HUDEP-2 (cell line): Measurements from ENCODE around the gene PALD1.
A peak's percentile ranks its signal among the peaks of the same experiment; 100 is the strongest.
"Not testable (repeated sequence)": the region's sequence is repeated elsewhere in the genome, so short reads cannot be mapped to it uniquely, and the experiment has no call there.

Experiments
- DNase-seq, 76 experiments: peaks; one replicate each; lab custom pipeline; 2025; ENCODE audit not compliant: unreplicated experiment in 76 of 76; lab: John Stamatoyannopoulos, UW

PALD1 gene

DNA sequence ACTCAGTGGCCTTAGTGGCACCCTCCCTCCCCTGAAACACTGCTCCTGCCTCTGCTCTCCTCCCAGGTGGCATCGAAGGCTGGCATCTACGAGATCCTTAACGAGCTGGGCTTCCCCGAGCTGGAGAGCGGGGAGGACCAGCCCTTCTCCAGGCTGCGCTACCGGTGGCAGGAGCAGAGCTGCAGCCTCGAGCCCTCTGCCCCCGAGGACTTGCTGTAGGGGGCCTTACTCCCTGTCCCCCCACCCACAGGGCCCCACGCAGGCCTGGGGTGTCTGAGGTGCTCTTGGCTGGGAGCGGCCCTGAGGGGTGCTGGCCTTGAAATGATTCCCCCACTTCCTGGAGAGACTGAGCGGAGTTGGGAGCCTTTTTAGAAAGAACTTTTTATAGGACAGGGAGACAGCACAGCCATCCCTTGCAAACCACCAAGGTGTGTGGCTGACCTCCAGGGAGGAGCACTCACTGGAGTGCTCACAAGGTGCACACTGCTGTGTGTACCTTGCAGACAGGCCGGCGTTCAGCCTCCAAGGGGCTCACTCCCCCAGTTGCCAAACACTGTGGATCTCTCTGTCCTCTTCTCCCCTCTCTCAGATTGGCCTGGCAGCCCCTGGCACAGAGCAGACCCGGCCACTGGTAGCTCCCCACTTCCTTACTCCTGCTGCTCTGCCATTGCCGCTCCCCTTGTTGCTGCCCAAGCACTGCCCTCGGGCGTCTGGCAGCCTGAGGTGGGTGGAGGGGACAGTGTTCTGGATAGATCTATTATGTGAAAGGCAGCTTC is 88.1 kb downstream of the PALD1 start:
- no peak for DNase-seq

DNA sequence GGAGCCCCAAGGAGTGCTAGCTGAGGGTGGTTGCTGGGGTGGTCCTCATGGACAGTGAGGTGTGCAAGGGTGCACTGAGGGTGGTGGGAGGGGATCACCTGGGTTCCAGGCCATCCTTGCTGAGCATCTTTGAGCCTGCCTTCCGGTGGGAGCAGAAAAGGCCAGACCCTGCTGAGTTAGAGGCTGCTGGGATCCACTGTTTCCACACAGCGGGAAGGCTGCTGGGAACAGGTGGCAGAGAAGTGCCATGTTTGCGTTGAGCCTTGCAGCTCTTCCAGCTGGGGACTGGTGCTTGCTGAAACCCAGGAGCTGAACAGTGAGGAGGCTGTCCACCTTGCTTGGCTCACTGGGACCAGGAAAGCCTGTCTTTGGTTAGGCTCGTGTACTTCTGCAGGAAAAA is 89.0 kb downstream of the PALD1 start:
- DNase-seq: no peak

DNA sequence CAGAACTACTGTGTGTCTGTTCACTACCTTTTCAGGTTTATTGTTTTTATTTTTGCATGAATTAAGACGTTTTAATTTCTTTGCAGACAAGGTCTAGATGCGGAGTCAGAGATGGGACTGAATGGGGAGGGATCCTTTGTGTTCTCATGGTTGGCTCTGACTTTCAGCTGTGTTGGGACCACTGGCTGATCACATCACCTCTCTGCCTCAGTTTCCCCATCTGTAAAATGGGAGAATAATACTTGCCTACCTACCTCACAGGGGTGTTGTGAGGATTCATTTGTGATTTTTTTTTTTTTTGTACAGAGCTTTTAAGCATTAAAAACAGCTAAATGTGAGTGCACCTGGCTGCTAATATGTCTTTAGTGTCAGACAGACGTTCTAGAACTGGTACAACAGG is 89.5 kb downstream of the PALD1 start:
- DNase-seq: no peak

DNA sequence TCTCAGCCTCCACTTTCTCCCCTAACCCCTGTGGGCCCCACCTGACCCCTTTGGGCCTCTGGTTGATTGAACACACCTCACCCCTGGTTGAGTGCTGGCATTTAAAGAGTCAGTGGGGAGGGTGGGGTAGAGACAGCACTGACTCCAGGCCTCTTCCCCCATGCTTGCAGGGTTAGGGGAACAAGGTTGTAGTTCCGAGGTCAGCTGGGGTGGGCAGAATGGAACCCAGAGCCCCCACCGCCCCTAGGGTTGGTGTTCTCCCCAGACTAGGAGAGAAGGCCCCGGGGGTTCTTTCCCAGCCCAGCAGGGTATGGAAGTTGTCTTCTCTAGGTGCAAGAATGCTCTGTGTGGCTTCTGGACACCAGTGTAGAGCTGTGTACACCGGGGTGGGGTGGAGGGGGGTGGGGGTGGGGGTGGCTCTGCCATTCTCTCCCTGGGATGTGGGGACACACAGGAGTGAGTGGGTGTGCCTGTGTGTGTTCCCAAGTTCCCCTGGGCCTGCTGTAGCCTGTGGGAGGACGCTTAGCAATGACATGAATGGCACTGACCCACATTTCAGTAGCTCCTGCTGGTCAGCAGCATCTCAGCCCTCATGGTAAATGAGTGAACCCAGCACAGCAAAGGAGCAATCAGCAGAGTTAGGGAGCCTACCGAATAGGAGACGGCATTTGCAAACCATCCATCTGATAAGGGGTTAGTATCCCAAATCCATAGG is 90.4 kb downstream of the PALD1 start:
- DNase-seq: no peak

DNA sequence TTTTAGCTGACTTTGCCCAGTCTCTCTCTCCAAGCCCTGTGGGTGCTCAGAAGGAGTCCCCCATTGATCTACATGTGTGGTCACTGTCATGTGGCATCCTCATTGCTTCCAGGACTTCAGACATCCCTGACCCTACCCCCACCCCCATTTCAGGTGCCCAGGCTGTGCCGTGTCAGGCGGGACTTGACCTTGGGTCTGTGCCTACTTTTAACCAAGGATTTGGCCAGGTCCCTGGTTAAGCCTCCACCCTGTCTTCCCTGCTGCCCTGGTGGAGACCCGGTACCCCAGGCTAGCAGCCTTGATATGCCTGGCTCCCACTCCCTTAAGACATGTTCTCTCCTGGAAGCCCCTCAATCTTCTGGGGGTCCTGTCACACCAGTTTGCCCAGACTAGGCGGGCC is 92.7 kb downstream of the PALD1 start:
- DNase-seq: no peak

DNA sequence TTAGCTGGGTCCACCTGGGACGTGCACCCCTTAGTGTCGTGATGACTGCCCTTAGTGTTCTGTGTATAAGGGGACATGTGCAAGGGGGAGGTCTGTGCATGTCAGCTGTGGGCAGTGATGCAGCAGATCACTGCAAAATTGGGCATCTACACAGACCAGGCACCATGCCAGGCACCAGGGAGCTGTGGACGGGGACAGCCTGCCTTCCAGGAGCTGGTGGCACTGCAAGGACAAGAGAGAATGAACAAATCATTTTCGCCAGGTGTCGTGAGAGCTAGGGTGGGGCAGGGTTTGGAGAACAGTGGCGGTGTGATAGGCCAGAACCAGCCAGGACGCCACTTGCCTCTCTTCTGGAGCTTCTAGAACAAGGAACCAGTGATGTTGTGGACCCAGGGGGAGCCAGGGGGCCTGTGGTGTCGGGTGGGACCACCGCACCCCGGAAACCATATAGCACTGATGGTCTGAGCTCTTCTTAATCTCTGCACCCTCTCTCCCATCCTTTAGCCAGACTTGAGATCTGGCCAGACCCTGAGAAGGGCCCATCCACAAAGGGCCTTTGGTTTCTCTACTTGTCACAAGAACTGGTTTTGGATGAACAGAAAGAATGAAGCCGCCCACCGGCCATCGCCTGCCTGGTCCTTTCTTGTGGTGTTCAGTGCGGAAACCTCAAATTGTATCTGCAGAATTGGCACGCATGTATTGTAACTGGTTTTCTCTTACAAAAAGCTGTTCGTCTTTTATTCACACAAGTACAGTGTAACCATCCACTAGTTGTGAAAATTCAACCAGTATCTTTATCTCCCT is 93.3 kb downstream of the PALD1 start:
- no peak for DNase-seq

DNA sequence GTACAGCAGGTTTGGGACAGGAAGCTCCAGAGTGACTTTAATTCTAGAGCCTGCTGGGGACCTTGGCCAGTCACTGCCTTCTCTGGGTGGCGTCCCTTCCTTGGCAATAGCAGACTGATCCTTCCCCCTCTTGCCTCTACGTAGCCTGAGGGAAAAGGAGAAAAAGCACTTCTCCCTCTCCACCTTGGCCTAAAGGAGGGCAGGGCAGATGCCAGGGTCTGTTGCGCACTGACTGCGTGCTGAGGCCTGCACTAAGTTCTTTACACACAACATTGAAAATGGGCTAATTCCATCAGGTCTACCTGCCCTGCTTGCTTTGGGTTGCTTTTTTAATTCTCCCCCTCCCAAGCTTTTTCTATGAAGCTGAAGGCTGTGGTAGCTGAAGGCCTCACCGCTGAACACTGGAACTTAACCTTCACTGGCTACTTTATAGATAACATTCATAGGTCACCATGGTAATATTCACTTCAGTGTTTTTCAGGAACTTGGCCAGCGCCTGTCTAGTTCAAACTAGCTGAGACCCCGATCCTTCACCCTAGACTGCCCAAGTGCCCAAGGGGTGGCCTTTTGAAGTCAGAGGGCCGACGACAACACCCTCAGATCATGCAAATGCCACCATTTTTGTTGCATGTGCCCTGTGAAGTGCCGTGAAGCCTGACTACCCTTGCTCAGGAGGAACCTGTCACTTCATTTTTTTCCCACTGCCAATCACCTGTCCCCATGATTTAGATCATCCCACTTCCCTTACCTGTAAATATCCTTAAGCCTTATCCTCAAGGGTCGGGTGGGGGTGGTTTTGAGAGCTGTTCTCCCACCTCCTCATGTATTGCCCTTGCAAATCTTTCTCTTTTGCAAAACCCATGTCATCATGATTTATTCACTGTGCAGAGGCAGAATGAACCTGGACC is 95.3 kb downstream of the PALD1 start:
- DNase-seq: no peak

DNA sequence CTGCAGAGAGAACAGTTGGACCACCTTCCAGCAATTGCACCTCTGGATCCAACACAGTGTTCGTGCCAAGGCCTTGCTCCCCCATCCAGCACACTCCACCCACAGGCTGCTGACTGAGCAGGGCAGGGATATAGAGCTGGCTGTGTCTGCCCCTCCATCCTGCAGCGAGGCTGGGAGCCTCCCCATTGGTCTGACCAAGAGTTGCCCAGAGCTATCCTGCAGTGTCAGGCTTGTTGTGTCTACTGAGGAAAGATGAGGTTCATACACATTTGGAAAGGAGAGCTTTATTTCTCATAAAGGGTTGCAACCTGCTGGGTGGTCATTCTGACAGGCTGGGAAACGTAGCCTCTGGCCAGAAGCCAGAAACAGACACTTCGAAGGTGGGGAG is 96.9 kb downstream of the PALD1 start:
- DNase-seq: no peak

DNA sequence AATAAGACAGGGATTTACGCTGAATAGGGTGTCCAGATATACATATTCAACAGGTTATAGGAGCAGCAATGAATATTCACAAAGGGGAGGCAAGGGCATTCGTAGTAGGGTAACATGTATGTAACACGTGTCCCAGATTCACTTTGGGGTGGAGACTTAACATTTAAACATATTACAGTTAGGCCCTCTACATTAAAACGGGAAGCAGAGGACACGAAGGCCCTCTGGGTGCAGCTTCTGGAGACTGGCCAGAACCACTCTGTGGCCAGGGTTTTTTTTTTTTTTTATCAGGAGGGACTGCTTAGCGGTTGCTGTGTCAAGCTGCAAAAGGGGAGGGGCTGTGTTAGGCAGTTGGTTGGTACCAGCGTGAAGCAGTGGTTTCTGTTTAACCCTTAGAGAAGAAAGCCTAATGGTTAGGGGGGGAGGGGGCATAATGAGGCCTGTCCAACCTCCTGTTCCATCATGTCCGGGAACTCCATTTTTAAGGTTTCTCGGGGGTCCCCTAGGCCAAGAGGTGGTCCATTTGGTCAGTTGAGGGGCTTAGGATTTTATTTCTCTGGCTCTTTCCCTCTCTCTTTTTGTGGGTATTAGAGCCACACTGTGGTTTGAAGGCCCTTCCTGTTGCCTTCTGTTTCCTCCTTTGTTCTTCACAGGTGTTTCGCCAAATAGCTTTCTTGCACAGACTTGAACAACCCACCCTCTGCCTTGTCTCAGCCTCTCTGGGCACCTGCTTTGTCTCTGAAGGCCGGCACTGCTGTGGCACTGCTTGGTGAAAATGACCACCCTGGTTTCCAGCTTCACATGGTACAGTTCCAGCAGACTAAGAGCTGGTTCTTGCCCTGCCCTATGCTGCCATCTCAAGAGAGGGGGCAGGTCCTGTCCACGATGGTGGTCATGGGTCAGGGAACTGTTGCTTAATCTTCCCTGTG is 97.6 kb downstream of the PALD1 start:
- peak in 72 of 76 experiments; percentile 24 to 90 (median 74) for DNase-seq

DNA sequence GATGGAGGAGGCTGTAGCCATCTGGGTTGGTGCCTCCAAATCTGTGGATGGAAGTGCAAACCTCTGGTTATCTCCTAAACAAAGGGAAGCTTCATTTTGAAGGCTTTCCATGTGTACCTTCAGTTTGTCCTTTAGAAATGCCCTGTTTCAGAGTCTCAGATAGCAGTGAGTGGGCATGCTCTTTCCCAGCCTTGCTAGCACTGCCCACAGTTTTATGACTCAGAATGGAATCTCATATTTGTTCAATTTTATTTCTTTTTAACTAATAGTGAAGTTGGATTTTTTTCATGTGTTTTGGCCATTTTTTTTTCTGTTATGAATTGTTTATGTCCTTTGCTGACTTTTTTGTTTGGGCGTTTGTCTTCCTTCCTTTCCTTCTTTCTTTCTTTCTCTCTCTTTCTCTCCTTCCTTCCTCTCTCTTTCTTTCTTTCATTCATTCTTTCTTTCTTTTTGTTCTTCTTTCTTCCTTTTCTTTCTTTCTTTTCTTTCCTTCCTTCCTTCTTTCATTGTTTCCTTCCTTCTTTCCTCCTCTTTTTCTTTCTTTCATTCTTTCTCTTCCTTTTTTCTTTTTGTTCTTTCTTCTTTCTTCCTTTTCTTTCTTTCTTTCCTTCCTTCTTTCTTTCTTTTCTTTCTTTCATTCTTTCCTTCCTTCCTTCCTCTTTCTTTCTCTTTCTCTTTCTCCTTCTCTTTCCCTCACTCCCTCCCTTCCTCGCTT is 98.4 kb downstream of the PALD1 start:
- peak in 2 of 76 experiments; percentile 17 to 42 for DNase-seq

DNA sequence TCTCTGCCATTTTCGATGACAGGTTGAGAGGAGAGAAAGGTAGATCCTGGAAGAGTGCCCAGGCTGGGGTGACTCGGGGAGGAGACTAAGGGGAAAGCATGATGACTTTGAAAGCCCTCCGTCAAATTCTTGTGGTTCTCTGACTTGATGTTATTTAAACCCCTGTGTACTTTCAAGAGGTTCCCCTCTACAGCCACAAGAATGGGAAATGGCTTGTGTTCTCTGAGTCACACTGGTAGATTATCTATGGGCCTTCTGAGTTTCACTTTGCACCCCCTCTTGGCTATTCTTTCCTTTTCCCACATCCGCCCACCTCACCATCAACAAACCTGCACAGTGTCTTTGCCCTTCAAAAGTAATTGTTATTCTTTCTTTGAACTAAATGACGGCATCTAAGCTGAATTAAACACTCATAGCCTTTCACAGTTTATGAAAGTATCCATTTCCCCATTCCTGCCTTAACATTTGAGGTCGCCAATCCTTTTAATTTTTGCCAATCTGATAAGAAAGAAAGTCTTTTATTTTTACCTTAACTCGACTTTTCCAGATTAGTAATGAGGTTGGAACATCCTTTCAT is 99.9 kb downstream of the PALD1 start:
- DNase-seq: peak in 3 of 76 experiments; percentile 10 to 19 (median 10)

DNA sequence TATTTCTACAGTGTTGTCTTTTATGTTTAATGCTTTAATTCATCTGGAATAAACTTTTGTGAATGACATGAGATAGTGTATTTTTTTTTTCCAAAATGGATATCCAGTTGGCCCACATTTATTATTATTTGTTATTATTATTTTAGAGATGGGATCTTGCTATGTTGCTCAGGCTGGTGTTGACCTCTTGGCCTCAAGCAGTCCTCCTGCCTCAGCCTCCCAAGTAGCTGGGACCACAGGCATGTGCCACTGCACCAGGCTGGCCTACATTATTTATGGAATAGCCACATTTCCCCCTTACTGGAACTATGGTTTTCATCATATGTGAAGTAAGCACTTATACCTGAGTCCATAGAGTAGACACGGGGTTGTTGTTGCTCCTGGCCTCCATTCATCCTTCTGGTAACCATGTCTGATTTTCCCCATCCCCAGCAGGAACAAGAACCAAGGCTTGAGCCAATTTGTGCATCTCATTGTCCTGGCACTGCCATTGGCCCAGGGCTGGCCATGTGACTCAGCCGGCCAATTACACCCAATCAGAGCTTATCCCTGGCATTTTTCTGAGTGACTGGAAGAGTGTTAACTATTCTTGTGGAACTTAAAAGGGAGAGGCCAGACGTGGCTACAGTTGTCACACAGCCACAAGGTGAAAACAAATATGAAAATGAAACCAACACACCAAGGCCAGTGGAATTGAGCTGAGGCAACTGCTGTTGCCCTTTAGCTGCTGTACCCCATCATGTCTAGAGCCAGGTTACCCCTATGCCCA is 100.9 kb downstream of the PALD1 start:
- DNase-seq: no peak

DNA sequence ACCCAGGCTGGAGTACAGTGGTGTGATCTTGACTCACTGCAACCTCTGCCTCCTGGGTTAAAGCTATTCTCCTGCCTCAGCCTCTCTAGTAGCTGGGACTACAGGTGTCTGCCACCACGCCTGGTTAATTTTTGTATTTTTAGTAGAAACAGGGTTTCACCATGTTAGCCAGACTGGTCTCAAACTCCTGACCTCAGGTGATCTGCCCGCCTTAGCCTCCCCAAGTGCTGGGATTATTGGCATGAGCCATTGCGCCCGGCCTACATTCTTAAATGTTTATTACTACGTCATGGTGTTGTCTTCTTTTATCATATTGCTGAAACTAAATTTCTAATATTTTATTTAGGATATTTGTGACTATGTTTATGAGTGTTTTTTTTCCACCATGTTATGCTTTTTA is 102.6 kb downstream of the PALD1 start:
- DNase-seq: not testable (repeated sequence)

DNA sequence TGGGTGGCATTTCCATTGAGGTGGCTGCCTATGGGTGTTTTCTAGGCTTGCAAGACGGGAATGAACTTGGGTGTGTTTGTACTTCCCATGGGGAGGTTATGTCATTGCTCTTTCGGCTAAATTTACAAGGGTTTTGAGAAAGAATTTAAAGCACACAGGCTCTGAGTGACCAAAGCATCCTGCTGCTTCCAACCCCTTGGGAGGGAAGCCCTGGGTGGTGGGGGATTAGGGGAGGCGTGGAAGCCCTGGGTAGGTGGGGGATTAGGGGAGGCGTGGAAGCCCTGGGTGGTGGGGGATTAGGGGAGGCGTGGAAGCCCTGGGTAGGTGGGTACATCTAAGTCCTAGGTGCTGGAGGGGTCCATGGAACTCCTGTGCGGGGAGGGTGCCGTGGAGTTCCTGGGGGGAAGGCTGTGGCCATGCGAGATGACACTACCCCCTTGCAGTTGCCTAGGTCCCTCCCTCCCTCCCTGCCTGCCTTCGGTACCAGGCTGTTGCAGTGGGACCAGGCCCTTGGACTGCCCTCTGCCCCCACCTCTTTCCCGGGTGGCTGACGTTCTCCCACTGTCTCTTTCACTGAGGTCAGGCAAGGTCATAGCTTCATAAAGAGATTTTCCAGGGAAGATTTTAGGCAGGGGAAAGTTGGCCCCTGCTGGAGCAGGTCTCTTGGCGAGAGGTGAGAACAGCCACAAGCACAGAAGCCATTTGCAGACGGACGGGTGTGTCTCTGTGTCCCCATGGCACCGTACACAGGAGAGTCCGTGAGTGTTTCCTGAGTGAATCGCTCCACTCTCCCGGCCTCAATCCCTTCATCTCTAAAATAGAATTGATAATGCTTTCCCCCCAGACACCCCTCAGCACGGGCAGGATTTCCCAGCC is 104.5 kb downstream of the PALD1 start:
- no peak for DNase-seq

DNA sequence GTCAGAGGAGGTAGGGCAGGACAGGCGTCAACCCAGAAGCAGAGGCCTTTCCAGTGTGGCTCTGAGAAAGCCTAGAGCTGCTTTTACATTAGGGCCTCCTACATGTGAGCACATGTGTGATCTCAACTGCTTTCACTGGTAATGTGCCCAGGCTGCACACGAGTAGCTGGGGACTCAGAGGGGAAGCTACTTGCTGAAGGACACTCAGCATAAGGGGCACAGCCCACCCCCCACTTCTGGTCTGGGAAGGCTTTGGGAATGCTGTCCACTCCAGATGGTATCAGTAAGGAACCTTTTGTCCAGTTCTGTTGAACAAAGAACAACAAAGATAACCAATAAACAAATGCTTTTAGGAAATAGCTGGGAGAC is 105.1 kb downstream of the PALD1 start:
- DNase-seq: no peak

DNA sequence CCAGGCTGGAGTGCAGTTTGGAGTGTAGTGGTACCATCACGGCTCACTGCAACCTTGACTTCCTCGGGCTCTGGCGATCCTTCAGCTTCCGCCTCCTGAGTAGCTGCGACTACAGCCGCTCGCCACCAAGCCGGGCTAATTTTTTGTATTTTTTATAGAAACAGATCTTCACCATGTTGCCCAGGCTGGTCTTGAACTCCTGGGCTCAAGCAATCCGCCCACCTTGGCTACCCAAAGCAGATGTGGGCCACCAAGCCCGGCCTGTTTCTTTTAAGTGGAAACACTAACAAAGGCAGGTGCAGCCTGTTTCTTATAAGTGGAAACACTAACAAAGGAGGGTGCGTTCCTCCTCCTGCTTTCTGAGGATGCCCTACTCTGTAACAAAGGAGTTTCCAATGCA is 105.8 kb downstream of the PALD1 start:
- no peak for DNase-seq
